Activated gamma-delta T cell (primary cell): ENCODE results near the gene ABHD2.

Source experiments
- DNase-seq: peaks from one replicate; lab custom pipeline; 2025; lab: John Stamatoyannopoulos, UW

ABHD2 gene

GRCh38 chr15:89167267-89168176 lies 79.3 kb downstream of the ABHD2 start:
- DNase-seq = no peak

- no peak for DNase-seq
These were observed 80.1 kb downstream of the ABHD2 start for GRCh38 chr15:89168316-89168833.

GRCh38 chr15:89170364-89170763 lies 82.1 kb downstream of the ABHD2 start:
- DNase-seq = no peak

GRCh38 chr15:89171136-89172072 lies 83.1 kb downstream of the ABHD2 start:
- no peak for DNase-seq

- DNase-seq = no peak
These were observed 84.7 kb downstream of the ABHD2 start for GRCh38 chr15:89172921-89173320.

- DNase-seq = no peak
These were observed 86.2 kb downstream of the ABHD2 start for GRCh38 chr15:89174476-89174875.

- no peak for DNase-seq
These were observed 87.4 kb downstream of the ABHD2 start for GRCh38 chr15:89175617-89176191.

- DNase-seq = no peak
These were observed 88.9 kb downstream of the ABHD2 start for GRCh38 chr15:89177116-89177515.

- no peak for DNase-seq
These were observed 89.5 kb downstream of the ABHD2 start for GRCh38 chr15:89177633-89178306.

- no peak for DNase-seq
These were observed 90.2 kb downstream of the ABHD2 start for GRCh38 chr15:89178307-89178977.

- no peak for DNase-seq
These were observed 92.0 kb downstream of the ABHD2 start for GRCh38 chr15:89179966-89180875.

- DNase-seq = no peak
These were observed 96.1 kb downstream of the ABHD2 start for GRCh38 chr15:89184357-89184756.

- DNase-seq = no peak
These were observed 96.8 kb downstream of the ABHD2 start for GRCh38 chr15:89184886-89185526.

GRCh38 chr15:89186803-89187202 lies 98.5 kb downstream of the ABHD2 start:
- DNase-seq = no peak

- DNase-seq = no peak
These were observed 99.2 kb downstream of the ABHD2 start for GRCh38 chr15:89187301-89187985.

- DNase-seq = no peak
These were observed 99.8 kb downstream of the ABHD2 start for GRCh38 chr15:89187986-89188514.

- no peak for DNase-seq
These were observed 103.9 kb downstream of the ABHD2 start for GRCh38 chr15:89192136-89192535.

GRCh38 chr15:89192766-89193165 lies 104.5 kb downstream of the ABHD2 start:
- DNase-seq = no peak
